GM18498 (cell line): ENCODE data around the gene TECPR2.
"Not testable (repeated sequence)": the region's sequence is repeated elsewhere in the genome, so short reads cannot be mapped to it uniquely, and the experiment has no call there.

ENCODE experiments used
- ATAC-seq: cut with Tn5 transposase; IDR thresholded peaks from one replicate; pipeline ENCODE4 v1.9.1; 2021; ENCODE audit warnings: mild to moderate bottlenecking, moderate library complexity; ENCODE audit not compliant: unreplicated experiment

Gene TECPR2, protein sequence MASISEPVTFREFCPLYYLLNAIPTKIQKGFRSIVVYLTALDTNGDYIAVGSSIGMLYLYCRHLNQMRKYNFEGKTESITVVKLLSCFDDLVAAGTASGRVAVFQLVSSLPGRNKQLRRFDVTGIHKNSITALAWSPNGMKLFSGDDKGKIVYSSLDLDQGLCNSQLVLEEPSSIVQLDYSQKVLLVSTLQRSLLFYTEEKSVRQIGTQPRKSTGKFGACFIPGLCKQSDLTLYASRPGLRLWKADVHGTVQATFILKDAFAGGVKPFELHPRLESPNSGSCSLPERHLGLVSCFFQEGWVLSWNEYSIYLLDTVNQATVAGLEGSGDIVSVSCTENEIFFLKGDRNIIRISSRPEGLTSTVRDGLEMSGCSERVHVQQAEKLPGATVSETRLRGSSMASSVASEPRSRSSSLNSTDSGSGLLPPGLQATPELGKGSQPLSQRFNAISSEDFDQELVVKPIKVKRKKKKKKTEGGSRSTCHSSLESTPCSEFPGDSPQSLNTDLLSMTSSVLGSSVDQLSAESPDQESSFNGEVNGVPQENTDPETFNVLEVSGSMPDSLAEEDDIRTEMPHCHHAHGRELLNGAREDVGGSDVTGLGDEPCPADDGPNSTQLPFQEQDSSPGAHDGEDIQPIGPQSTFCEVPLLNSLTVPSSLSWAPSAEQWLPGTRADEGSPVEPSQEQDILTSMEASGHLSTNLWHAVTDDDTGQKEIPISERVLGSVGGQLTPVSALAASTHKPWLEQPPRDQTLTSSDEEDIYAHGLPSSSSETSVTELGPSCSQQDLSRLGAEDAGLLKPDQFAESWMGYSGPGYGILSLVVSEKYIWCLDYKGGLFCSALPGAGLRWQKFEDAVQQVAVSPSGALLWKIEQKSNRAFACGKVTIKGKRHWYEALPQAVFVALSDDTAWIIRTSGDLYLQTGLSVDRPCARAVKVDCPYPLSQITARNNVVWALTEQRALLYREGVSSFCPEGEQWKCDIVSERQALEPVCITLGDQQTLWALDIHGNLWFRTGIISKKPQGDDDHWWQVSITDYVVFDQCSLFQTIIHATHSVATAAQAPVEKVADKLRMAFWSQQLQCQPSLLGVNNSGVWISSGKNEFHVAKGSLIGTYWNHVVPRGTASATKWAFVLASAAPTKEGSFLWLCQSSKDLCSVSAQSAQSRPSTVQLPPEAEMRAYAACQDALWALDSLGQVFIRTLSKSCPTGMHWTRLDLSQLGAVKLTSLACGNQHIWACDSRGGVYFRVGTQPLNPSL (N-terminal part only)

DNA sequence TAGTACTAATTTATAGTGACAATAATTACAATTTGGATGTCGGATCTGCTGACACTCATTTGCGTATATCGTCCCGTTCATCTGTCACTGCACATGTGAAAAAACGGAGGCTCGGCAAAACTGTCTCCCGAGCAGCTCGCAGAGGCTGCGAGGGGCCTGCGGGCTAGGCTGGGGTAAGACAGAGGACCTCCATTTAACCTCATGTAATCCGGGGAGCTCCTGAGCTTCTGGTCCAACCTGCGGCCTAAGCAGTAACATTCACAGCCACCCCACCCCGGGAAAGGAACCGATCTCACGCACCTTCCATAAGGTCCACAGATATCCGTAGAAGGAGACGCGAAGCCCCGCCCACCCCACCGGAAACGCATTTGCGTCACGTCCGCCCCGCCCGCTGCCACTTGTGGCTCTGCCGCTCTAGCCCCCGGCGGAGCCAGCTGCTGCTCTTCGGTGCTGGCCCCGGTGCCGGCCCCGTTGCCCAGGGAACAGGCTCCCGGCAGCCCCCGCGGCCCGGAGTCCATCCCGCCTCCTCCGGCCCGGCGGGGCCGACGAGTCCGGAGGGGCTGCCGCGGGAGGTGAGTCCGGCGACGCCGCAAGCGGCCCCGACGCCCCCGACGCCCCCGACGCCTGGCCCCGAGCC lies at the start of gene TECPR2, which contains the start of gene CINP:
Gene TECPR2 (plus strand): TSS at position 397 of the 637 bp plus-strand sequence. CDS start 13,781 bp downstream, outside the sequence.
Gene CINP (minus strand): TSS at position 346 of the 637 bp plus-strand sequence. CDS start 39 bp downstream, at position 307.
- ATAC-seq, result peak; percentile 95

DNA sequence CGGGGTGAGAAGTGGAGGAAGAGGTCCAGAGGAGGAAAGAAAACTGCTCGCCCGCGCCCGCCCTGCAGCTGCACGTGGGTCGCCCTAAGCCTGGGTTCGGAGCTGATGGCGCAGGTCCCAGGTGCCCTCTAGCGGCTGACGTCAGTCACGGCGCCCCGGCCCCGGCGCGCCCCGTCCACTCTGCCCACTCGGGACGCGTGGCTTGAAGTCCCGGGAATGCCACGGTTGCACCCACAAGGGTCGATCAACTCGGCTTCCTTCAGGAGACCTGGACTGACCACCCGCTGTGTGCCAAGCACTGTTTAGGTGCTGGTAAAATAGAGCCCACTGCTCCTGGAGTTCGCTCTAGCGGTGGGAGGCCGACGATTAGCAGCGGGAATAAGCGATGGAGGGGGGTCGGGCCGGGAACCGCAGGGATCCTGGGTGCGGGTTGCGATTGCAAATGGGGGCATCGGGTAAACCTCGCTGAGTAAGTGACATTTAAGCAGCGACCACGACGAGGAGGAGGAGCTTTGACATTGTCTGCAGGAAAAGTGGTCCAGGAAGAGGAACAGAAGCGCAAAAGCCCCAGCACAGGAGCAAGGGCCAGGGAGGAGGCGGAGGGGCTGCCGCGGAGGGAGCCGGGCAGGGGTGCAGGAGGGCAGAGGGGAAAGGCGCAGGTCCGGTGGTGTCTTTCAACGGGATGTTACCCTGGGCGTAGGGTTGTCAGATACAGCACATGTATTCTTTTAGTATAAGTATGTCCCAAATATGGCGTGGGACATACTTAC lies 48.3 kb upstream of the TECPR2 start:
- peak; percentile 63 for ATAC-seq

DNA sequence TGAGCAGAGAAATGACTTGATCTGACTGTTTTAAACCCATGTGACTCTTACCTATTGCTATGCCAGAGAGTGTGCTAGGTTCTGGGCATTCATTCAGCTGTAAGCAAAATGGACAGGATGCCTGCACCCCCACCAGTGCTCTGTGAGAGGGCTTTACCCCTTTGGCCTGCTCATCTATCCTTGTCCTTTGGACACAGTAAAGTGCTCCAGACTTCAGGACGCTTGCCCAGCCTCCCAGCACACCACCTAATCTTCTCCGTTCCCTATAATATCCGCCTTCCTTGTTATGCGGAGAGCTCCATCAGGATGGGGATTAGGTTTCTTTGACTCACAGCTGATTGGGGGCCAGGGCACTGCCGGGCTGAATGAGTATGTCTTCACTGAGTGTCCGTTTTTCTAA lies 47.6 kb upstream of the TECPR2 start:
- no peak for ATAC-seq

DNA sequence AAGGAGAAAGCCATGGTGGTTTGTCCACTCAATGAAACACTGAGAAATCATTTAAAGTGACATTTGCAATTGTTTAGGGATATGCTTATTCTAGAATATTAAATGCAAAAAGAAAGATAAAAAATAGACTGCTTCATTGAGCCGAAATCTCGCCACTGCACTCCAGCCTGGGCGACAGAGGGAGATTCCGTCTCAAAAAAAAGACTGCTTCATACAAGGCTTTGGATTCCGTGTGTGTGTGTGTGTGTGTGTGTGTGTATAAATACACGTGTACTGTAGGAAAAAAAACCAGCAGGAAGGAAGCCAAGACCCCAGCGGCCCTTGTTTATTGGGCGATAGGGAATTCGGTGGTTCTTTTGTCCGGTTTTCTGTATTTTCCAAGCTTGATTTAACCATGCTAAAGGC lies 46.4 kb upstream of the TECPR2 start:
- no peak for ATAC-seq

DNA sequence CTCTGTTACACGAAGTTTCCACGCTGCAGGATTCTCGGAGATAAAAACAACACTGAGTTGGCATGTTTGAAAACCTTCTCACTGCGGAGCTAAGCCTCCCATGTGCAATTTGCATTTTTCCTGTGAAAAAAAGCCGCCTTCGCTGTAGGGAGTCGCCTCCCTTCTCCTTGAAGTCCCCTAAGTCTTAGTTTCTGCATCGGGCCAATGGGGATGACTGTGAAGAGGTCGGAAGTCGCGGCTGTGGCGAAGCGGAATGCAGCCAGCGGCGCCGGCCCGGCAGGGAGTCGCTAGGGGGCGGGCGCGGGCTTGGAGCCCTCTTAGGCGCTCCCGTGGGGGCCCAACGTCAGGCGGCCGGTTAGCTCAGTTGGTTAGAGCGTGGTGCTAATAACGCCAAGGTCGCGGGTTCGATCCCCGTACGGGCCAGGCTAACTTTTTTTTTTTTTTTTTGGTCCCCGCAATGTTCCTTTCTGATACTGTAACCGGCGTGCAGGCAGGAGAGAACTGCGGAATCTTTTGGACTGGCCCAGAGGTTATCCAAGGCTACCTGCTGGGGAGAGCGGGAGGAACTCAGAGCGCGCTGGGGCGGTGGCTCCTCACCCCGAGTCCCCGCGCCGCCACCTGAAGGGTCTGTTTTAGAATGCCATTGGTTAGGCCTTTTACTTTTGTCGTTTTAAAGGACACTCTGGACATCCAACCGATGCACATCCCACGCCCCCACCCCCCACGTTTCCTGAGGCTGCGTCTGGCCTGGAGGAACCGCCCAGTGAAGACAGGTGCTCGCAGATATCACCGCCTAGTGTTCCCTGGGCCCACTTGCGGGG lies 45.8 kb upstream of the TECPR2 start:
- peak; percentile 63 for ATAC-seq

DNA sequence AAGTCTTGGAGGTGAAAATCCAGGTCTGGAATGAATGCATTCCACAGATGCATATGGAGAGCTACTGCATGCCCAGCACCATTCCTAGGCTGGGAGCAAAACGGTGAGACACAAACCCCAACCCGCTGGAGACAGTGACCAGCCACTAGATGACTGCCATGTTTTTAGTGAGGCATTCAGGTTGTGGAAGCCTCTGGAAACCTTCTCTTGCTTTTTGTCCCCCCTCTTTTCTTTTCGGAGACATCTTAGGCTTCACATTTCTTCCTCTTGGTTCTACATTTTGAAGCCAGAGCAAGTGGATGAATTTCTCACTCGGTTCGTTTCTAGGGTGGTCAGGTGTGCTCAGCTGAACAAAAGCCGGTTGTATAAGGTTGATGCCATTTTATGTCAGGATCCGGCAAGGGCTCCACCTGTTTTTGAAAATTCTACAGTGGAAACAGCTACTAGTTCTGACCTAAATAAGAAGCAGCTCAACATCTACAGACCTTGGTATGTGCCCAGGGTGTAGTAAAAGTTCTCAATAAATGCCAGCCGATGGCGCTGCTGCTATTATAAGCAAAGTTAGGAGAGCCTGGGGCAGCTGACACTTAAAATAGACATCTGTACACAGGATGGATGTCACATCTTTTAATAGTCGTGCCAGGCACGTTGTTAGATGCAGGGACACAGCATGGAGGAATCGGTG lies 45.0 kb upstream of the TECPR2 start:
- ATAC-seq, result no peak

DNA sequence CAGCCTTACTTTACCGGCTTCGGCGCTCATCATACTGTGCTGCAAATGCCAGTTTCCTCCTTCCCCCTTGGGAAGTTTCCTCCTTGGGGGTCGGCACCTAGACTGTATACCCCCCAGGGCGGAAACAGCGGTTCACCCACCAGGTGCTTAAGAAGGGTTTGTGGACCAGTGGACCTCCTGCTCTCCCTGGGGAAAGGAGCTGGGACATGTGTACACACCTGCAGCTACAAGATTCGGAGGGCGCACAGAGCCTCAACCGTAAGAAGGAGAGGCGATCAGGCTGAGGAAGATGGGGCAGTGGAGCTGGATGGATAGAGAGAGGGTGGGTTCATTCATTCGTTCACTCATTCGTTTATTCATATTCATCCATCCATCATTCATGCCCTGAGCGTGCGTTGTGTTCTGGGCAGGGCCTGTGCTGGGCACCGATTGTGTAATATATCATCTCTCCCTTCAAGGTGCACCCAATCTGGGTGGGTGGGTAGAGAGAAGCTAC lies 43.9 kb upstream of the TECPR2 start:
- ATAC-seq, result no peak

DNA sequence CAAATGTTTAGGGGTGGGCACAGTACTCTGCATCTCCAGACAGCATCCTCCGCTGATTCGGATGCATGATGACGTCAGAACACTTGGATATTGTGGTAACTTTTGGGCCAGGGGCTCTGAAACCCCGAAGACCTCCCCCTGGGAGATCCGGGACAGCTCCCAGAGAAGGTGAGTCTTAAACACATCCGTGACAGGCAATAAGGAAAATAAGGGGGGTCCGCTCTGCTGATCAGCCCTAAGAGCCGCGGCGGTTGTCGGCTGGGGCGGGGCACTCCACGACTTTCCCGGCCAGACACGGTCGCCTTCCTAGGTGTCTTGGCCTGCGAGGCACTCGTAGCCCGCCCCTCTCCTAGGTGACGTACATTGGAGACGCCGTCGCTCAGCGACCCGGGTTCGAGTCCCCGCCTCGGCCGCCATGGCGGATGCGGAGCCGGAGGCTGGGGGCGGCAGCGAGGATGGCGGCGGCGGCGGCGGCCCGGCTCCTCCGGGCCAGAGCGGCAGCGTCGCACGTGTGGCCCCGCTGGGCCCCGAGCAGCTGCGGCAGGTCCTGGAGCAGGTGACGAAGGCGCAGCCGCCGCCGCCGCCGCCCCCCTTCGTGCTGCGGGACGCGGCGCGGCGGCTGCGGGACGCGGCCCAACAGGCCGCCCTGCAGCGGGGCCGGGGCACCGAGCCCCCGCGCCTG lies 43.2 kb upstream of the TECPR2 start, which contains the start of gene ZNF839:
Gene ZNF839 (plus strand): TSS at position 396 of the 682 bp plus-strand sequence. CDS start 20 bp downstream, at position 416.
- peak; percentile 65 for ATAC-seq

DNA sequence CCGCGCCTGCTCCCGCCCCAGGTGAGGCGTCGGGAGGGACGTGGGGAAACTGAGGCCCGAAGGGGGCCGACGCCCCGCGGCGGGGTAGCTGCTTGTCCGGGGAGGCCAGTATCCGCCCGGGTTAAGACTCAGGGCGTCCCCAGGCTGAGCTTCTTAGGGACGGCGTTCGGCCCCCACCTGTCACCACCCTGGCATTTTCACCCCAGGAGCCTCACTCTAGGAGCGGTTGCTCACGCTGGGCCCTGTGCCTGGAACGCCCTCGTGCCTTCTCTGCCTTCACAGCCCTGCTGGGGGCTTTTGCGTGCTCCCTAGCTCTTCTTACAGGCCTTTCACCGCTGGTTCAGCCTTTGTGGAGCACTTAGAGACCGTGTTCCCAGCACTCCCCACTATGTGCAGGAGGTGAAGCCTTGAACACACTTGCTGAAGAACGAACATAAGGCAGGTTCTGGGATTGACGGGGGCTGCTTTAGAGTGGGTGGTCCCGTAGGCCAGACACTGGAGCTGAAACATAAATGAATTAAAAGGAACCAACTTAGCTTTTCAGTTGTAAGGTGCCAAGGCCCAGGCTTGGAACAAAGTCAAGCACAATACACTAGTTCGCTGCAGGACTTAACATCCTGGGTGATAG lies 42.6 kb upstream of the TECPR2 start:
- peak; percentile 24 for ATAC-seq

DNA sequence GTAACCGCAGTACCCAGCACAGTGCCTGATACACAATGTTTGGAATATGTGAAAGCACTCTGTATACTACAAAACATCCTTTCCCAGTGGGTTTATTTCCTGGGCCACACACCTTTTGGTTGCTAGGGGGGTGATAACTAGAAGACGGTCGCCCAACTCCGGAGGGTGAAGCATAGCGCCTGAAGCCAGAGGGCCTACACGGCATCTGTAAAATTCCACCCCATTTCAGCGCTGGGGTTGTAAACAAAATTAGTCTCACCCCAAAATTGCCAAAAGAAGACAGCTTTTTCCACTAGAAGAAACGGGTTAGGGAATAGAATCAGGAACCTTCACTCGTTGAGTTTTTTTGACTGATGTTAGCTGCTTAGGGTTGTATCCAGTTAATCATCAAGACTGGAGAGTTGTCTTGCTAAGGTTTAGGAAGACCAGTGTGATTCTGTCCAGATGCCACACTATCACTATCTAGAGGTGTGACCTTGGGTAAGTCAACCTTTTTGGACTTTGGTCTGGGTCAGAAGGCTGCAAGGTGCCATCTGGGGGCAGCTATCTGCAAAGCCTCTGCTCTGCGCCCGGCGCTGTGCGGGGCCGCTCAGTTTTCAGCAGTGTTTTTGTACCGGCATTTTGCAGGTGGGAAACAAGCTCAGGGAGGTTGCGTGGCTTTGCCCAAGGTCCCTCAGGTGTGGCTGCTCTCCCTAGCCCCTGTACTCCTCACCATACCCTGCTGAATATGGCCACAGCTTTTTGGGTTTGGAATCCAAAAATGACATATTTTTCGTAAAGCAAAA lies 41.9 kb upstream of the TECPR2 start:
- no peak for ATAC-seq

DNA sequence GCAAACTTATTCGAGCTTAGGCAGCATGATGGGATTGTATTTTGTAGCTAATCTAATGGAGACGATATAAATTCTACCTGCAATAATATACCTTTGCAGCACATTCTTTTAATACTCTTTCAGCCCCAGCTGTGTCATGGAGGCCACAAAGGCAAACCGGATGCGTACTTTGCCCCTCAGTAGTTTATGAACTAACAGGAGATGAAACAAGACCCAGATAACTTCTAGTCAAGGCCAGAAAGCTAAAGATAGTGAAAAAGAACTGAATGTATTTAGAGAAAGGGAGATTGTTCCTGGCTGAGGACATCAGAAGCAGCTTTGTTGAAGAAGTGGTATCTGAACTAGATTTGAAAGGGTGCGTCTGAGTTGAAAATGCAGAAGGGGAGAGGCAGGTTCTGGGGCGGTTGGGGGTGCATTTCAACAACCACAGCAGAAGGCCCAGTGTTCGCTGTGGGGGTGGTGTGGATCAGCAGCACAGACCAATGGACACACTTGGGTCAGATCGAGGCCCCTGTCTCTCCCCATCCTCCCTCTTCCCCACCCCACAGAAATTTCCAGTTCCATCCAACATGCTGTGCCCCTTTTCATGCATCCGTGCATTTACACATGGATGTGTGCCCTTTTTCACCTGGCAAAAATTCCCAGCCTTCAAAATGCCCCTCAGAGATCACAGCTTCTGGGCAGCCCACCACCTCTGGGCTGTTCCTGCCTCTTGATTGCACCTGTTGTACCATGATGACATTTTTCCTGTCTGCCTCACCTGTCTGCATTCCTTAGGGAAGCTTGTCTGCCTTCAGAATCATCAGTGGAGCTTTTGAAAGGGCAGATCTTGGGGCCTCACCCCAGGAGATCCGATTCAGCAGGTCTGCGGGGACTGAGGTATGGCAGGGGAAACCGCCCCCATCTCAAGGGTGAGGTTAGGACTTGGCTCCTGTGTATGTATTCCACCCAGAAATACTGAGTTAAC lies 41.0 kb upstream of the TECPR2 start:
- no peak for ATAC-seq

DNA sequence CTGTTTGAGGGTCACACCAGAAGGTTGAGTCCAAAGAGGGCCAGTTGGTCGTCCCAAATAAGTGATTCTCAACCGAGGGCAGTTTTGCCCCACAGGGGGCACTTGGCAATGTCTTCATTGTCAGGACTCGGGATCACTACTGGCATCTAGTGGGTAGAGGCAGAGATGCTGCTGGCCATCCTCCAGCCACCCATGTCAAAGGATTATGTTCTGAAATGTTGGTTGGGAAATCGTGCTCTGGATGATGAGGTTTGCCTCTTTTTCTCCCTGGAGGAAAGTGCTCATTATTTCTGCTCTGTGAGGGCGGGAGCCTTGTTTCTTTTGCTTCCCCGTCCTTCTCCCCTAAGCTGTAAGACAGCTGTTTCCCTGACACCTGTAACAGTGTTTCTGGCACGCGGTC lies 39.6 kb upstream of the TECPR2 start:
- ATAC-seq, result no peak

DNA sequence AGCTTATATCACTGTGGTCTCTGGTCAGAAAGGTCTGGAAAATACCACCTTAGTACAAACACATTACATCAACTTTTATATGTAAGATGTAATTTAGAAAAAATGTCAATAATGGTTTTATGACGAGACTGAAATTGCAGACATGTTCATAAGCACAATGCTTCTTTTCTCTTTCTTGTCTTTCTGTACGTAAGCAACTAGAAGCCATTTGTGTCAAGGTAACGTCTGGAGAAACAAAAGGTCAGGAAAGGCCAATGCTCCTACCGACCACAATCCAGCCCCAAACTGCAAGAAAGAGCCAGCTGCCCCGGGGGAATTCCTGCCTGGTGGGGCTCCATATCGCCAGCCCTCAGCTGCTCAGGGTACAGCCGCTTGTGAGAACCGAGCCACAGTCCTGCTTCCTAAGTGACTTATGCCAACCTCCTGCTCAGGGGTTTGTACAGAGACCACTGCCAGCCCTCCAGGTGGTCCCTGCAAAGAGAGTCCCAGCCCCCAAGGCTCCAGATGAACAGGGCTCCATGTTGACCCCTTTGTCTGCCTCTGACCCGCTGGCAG lies 36.9 kb upstream of the TECPR2 start:
- ATAC-seq, result no peak

DNA sequence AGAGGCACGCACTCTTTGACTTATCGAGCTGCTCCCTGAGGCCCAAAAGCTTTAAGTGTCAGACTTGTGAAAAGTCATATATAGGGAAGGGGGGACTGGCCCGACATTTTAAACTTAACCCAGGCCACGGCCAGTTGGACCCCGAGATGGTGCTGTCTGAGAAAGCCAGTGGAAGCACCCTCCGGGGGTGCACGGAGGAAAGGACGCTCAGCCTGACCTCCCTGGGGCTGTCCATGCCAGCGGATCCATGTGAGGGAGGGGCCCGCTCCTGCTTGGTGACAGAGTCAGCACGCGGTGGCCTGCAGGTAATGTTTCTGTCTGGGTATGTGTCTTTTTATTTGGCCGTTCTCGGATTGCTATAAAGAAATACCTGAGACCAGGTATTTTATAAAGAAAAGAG lies 36.2 kb upstream of the TECPR2 start:
- ATAC-seq, result no peak

DNA sequence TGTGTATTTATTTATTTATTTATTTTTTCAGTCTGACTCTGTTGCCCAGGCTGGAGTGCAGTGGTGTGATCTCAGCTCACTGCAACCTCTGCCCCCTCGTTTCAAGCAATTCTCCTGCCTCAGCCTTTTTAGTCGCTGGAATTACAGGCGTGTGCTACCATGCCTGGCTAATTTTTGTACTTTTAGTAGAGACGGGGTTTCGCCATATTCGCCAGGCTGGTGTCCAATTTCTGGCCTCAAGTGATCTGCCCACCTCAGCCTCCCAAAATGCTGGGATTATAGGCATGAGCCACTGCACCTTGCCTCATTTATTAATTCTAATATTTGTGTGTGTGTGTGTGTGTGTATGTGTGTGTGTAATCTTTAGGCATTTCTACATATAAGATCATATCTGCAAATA lies 33.4 kb upstream of the TECPR2 start:
- ATAC-seq, result not testable (repeated sequence)
